C1 segment of cervical spinal cord (tissue), 14 donors: ENCODE measurements around the gene KCNJ6.
A peak's percentile ranks its signal among the peaks of the same experiment; 100 is the strongest.
"Not testable (repeated sequence)": the region's sequence is repeated elsewhere in the genome, so short reads cannot be mapped to it uniquely, and the experiment has no call there.

Experiments used
- DNase-seq, 14 donors: peaks; one replicate each; lab custom pipeline; 2025; lab: John Stamatoyannopoulos, UW

The KCNJ6 gene

DNA sequence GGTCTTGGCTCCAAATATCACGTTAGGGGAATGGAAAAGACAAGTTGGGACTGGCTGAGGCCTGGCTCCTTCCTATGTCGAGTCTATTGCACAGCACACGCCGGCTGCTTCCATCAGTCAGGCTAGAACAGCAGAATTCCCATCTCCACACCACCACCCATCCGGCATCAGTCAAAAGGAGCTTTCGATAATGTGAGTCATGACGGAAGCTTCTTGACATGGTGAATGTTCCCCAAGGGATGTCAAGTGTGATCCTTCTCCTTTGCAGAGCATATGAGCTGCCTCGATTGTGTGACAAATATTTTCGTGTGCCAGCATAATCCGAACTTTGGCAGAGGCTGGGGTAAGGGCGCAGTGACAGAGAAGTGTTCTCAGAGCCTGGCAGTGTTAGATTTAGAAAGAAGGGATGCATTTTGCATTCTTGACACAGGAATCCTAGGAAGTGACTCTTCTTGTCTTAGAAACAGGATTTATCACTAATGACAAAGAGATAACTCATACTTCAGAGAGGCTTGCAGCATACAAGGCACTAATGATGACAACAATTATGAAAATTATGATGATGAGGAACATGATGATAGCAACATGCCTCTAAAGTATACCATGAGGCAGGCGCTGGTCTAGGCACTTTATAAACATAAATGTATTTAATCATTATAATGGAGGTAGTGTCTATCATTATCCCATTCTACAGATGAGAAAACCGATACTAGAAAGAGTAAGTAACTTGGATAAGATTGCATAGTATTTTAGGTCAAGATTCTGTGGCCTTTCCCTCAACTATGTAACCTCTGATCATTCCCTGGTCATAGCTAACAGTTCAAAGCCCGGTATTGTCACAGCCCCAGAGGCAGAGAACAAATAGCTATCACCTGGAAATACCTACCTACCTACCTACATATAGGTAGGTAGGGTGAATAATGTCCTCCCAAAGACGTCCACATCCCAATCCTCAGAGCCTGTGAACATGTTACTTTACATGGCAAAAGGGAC, 135.0 kb downstream of the KCNJ6 start:
- no peak for DNase-seq

DNA sequence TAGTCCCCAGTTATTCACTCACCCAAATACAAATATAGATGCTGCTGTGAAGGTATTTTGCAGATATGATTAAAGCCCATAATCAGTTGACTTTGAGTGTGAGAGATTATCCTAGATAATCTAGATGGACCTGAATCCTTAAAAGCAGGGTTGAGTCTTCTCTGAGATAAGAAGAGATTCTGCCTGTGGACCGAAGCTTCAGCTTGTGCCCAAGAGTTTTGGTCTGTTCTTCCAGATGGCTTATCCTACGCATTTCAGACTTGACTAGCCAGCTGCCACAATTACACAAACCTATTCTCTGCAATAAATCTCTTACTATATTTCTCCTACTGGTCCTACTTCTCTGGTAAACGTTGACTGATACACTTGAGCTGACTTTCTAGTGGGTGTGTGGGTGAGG, 145.1 kb downstream of the KCNJ6 start:
- DNase-seq, result no peak

- DNase-seq, result no peak
These were observed 145.8 kb downstream of the KCNJ6 start for GRCh38 chr21:37770461-37770860.

DNA sequence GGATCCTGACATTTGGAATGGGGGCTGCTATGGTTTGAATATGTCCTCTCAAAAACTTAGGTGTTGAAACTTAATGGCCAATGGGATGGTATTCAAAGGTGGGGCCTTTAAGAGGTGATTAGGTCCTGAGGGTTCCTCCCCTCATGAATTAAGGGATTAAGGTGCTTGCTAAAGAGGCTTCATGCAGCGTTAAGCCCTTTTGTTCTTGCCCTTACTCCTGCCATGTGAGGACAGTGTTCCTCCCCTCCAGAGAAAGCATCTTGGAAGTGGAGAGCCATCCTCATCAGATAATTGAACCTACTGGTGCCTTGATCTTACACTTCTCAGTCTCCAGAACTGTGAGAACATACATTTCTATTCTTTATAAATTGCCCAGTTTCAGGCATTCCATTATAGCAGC, 146.6 kb downstream of the KCNJ6 start:
- no peak for DNase-seq

GRCh38 chr21:37767984-37768383, 148.3 kb downstream of the KCNJ6 start:
- DNase-seq, result peak in 1 of 14 donors; percentile 4

DNA sequence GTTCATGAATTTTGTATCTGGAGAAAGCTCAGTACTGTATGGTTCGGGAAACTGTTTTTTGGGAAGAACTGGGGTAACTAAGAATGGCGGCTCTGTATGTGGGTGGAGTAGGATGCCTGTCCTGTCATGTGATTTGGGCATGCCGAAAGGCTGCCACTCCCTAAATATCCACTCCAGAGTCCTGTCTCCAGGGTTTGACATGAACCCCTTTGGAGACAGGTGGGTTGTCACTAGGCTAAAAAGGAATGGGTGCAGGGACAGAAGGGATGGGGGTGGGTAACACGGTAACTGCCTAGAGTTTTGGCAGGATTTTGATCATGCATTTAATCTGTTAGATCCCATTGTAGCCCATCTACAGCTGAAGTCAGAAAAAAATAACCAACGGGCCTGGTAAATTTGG, 150.1 kb downstream of the KCNJ6 start:
- DNase-seq, result no peak

DNA sequence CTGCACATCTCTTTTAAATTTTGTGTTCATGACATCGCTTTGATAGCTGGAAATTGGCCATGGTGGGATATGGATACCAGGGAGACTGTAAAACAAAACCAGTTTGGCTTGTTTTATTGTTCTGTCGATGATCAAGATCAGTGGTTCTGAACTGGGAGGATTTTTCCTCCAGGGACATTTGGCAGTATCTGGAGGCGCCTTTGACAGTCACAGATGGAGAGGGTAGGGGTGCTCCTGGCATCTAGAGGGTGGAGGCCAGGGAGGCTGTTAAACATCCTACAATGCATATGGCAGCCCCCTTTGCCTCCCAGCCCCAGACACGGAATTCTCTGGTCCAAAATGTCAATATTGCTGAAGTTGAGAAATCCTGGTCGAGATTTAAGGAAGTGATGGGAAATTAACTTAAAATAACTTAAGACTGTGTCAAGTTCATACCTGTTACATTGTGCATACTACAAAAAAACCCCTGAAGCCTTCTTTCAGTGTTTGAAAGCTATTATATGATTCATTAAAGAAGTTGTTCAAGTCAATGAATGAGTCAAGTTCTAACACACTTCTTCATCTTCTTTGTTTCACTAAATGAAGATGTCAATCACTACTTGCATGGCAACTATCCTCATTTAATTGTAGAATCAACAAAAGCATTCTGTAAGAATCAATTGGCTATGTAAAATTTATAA, 150.9 kb downstream of the KCNJ6 start:
- no peak for DNase-seq

DNA sequence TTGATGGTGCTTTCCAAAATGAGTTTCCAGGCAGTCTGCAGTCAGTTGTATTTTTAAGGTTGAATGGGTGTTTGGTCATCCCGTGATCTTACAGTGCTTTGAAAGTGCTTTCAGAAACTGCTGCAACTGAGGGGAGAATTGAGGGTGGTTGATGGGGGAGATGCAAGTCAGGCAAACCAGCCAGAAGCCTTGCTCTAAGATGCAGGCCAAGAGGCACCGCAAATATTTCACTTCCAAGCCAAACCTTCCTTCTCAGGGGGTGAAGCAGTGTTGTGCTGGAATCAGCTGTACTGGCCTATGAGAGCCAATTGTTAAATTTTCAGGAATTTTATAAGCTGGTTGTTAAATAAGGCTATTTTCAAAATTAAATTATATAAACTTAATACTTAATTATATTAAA, 151.6 kb downstream of the KCNJ6 start:
- DNase-seq, result no peak

GRCh38 chr21:37763298-37763697, 153.0 kb downstream of the KCNJ6 start:
- no peak for DNase-seq

DNA sequence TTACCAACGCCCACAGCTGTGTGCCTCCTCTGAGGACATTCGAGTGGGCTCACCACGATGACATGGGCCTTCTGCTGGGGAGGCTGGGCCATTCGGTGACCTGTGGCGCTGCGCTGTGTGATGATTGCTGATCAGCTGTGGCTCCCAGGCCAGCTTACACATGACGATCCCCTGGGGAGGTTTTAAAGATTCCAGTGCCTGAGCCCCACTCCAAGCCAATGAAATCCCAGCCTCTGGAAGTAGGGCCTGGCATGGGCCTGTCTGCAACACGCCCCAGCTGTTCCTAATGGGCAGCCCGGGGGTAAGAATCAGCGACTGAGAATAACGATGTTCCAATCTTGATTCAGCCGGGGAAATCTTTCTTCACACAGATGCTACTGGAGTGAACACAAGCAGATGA, 153.7 kb downstream of the KCNJ6 start:
- no peak for DNase-seq

DNA sequence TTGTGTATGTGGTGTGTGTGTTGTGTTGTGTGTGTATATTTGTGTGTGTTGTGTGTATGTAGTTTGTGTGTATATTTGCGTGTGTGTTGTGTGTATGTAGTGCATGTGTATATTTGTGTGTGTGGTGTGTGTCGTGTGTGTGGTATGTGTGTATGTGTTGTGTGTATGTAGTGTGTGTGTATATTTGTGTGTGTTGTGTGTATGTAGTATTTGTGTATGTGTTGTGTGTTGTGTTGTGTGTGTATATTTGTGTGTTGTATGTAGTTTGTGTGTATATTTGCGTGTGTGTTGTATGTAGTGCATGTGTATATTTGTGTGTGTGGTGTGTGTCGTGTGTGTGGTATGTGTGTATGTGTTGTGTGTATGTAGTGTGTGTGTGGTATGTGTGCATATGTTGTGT, 154.9 kb downstream of the KCNJ6 start:
- not testable (repeated sequence) for DNase-seq

- no peak for DNase-seq
These were observed 156.5 kb downstream of the KCNJ6 start for GRCh38 chr21:37759777-37760176.

DNA sequence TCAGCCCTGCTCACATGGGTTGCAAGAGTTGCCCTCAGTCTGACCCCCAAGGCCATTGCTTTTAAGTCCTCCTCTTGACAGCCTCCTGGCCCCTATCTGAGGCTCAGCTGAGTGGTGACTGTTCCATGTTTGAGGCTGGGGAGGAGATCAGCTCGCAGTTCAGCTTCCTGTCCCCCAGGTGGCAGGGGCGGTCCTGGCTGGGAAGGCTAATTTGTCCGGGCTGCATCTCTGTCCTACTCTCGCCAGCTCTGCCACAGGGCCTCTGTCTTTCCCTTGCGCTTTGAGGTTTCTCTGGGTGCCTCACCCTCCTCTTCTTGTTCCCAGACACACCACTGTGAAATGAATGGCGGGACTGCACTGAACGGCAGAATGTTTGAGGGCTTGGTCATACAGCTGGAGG, 157.3 kb downstream of the KCNJ6 start:
- no peak for DNase-seq

DNA sequence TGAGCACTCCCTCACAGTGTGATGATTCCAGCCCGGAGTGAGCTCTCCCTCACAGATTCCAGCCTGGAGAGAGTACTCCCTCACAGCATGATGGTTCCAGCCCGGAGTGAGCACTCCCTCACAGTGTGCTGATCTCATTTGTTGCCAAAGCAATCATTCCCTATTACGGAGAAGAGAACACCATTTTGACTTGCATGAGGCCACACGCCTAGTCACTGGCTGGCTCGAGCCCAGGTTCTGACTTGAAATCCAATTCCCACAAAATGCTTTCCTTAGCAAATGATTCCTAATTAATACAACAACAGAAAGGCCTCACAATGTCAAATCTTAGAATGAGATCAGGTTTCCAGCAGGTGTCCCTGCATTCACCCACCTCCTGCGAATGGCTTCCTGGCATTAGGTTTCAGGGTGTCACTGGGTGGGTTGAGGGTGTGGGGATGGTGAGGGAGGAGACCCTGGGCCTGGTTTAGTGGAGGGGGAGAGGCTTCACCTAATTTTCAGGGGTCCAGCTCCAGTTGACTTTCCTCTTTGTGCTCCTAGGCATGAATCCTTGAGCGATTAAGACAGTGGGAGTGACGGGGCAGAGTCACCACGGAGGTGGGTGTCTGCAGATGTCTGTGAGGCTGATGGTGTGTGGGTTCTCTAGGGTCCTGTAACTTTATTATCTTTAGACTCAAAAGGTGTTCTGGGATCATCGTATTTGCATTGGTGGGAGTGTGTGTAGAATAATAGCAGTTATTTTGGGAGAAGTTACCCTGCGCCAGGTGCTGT, 158.5 kb downstream of the KCNJ6 start:
- DNase-seq, result no peak

DNA sequence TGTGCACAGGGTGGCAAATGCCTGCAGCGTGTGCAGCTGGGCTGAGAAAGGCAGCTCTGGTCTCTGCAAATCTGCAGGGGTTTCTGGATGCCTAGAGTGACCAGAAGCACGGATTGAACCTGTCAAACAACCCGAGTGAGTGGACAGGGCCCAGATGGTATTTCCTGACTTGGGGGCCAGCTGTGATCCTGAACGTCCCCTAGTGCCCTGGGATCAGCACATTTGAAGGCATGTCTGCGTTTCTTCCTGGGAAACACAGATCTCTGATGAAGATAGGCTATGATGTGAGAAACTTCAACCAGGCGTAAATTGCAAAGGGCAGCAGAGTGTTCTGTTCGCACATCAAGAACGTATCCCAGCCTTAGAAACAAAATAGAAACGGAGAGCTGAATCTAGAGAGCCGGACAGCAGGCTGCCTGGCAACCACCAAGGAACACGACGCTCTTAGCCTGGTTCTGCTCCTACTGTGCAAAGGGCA, 163.1 kb downstream of the KCNJ6 start:
- peak in 1 of 14 donors; percentile 19 for DNase-seq

DNA sequence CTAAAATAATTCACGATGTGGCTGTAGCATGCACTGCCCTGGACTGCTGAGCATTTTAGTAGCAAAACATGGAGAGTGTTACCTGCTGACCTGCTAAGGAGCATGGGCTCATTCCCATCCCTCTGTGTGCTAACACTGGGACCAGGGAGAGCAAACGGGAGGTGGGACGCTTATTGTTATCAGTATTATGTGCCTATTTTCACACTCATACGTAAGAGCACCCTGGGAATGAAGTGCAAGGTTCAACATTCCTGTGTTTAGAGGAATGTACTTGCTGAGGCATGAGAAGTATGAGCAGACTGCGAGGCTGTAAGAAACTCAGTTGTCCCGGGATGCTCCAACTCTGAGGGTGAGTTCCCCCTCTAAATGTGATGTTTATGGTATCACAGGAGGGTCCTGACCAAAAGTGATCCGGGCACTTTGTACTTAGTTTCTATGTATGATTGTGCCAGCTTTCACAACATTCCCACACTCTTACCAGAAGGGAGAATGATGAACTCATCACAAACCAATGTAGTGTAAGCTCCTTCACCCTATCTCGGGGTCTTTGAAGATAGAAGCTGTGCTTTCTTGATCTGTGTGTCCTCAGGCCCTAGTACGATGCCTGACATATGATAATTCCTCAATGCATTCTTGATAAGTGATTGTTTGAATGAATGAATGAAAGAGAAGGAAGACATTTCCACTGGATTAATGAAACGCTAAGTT, 164.8 kb downstream of the KCNJ6 start:
- no peak for DNase-seq

DNA sequence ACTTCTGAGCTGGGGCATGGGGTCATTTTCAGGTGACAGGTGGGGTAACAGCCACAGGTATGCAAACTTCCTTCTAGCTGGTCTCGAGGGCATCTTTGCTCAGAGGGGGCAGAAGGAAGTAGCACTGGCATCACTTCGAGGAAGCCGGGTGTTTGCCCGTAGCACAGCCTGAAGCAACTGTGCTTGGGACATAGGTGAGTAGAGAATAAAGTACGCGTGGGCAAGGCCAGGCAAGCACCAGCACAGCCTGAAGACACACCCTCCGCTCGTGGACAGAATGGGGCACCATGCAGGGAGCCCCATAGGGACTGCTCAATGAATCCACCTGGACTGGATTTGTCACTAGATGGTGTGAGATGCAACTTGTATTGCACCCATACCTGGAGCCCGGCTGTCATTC, 167.1 kb downstream of the KCNJ6 start:
- DNase-seq, result no peak

DNA sequence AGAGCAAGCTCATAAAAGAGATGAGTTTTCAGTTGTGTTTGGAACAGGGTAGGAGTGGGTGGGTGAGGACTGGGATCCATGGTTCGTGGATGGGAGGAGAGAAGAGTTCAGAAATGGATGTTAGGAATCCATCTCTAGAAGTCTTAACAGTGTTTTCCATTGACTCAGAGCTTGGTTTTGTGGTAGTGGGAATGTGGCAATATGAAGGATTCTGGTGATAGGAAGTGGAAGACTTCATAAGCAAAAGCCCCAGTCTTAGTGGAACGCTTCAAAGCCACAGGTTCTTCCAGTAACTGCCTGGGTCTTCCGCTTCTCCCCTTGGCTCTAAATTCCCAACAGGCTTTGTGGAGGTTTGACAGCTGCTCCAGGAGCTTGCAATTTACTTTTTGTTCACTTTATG, 167.9 kb downstream of the KCNJ6 start:
- no peak for DNase-seq

DNA sequence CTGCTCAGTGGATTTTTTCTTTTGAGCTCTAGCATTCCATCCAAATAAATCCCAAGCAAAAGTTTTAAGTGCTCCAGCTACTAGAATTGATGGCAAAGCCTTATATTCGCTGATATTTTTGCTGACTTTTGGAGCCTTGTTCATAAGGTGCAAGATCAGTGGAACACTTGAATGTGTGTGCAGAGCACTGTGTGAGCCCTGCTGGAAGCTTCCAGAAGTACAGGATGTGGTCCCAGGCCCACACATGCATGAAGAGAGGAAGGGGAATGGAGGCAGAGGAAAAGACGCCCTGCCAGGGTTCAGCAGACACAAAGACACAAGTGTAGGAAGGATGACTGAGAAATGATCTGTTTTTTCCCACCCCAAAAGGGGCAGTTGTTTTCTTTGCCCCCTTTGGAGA, 169.4 kb downstream of the KCNJ6 start:
- no peak for DNase-seq

- no peak for DNase-seq
These were observed 171.7 kb downstream of the KCNJ6 start for GRCh38 chr21:37744551-37744950.

DNA sequence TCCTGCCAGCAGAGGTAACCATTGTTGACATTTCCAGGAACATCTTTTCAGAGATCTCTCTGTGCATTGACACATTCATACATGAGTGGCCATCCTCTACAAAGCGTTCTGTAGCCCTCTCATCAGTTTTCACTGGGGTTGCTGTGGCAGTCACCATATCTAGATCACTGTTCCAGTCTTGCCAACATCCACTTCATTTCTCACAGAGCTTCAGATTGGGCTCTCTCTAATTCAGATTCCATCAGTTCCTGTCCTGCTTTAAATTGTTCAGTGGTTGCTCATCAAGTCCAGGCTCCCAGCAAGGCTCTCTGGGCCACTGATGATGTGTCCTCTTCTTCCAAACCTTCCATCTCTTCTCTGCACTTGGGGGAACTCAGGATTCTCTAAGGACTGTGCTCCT, 173.7 kb downstream of the KCNJ6 start:
- peak in 1 of 14 donors; percentile 68 for DNase-seq
